A549 (cell line): ENCODE results near the gene RHBDF2.

Source experiments
- CEBPB ChIP-seq, 2 experiments: fragments of >200 bp in 1 of 2; sonication (Bioruptor Twin) in 1 of 2; formaldehyde crosslinking in 1 of 2; IDR thresholded peaks; 2 replicates each; pipeline ENCODE4 v1.6.1; 2012 to 2016
- EP300 ChIP-seq, 2 experiments: fragments of >200 bp; sonication (Bioruptor Twin); formaldehyde crosslinking; IDR thresholded peaks; 2 replicates in 1 of 2; 3 replicates in 1 of 2; pipeline ENCODE4 v1.6.1; 2016 to 2017
- MAFK ChIP-seq: fragments of 450-650 bp; IDR thresholded peaks from 2 replicates; pipeline ENCODE4 v1.6.1; 2014; ENCODE audit not compliant: partially characterized antibody
- NR3C1 ChIP-seq: fragments of >200 bp; sonication (Bioruptor Twin); formaldehyde crosslinking; IDR thresholded peaks from 3 replicates; pipeline ENCODE4 v1.6.1; 2017
- PHF8 ChIP-seq: fragments of 200-600 bp; sonication (generic); IDR thresholded peaks from 2 replicates; pipeline ENCODE4 v1.6.1; 2016; ENCODE audit warnings: low read depth, mild to moderate bottlenecking, antibody characterized with exemption, moderate library complexity, borderline replicate concordance
- POLR2A ChIP-seq: IDR thresholded peaks from 2 replicates; pipeline ENCODE4 v1.6.1; 2012; ENCODE audit warnings: mild to moderate bottlenecking, low read length
- RFX5 ChIP-seq: fragments of 450-650 bp; IDR thresholded peaks from 2 replicates; pipeline ENCODE4 v1.7.1; 2014; ENCODE audit warnings: antibody characterized with exemption, mild to moderate bottlenecking, moderate library complexity
- SMC3 ChIP-seq: fragments of >200 bp; sonication (Bioruptor Twin); formaldehyde crosslinking; IDR thresholded peaks from 3 replicates; pipeline ENCODE4 v1.6.1; 2018; ENCODE audit warnings: inconsistent platforms
- TF ChIP-seq, protein P1 (sequence below): fragments of 450-650 bp; IDR thresholded peaks from 2 replicates; pipeline ENCODE4 v1.6.1; 2014; ENCODE audit warnings: antibody characterized with exemption
- TF ChIP-seq, protein P2 (sequence below): fragments of >200 bp; sonication (Bioruptor Twin); formaldehyde crosslinking; IDR thresholded peaks from 3 replicates; pipeline ENCODE4 v1.5.1; 2016
- TF ChIP-seq, protein P3 (sequence below): IDR thresholded peaks from 2 replicates; pipeline ENCODE4 v1.6.1; 2012
- TF ChIP-seq, protein P4 (sequence below): IDR thresholded peaks from 2 replicates; pipeline ENCODE4 v1.6.1; 2012

DNA sequence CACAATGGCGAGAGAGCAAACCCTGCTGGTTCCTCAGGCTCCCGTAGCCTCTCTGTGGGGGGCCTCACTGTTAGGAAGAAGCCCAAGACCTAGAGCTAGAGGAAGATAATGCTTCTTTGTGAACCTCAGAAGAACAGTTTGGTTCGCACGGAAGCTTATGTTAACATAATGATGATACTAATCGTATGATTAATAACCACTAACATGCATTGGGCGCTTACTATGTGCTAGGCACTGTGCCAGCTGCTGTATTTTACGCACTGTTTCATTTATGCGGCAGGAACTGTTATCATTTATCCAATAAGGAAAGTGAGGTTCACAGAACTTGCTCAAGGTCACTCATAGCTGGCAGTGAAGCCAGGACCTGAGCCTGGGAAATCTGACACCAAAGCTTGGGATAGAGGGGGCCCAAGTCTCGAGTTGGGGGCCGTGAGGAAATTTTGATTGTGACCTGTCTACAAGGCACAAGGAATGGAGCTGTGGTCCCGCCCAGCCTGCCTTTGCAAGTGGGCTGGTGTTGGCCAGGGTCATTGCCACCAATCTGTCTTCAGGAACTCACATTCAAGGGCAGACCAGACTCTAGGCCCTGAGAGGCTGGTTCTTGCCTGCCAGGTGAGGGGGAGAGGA is 45.4 kb upstream of the RHBDF2 start:
- TF ChIP-seq, protein P1, sequence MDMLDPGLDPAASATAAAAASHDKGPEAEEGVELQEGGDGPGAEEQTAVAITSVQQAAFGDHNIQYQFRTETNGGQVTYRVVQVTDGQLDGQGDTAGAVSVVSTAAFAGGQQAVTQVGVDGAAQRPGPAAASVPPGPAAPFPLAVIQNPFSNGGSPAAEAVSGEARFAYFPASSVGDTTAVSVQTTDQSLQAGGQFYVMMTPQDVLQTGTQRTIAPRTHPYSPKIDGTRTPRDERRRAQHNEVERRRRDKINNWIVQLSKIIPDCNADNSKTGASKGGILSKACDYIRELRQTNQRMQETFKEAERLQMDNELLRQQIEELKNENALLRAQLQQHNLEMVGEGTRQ: no peak
- TF ChIP-seq, protein P2, sequence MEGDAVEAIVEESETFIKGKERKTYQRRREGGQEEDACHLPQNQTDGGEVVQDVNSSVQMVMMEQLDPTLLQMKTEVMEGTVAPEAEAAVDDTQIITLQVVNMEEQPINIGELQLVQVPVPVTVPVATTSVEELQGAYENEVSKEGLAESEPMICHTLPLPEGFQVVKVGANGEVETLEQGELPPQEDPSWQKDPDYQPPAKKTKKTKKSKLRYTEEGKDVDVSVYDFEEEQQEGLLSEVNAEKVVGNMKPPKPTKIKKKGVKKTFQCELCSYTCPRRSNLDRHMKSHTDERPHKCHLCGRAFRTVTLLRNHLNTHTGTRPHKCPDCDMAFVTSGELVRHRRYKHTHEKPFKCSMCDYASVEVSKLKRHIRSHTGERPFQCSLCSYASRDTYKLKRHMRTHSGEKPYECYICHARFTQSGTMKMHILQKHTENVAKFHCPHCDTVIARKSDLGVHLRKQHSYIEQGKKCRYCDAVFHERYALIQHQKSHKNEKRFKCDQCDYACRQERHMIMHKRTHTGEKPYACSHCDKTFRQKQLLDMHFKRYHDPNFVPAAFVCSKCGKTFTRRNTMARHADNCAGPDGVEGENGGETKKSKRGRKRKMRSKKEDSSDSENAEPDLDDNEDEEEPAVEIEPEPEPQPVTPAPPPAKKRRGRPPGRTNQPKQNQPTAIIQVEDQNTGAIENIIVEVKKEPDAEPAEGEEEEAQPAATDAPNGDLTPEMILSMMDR: no peak
- TF ChIP-seq CEBPB (IDR thresholded peaks at IDR 0.05) (no peak), PHF8 (no peak), MAFK (no peak), POLR2A (no peak), SMC3 (no peak), EP300 (IDR thresholded peaks at IDR 0.05) (no peak), RFX5 (no peak), NR3C1 (no peak)
- TF ChIP-seq, protein P3, sequence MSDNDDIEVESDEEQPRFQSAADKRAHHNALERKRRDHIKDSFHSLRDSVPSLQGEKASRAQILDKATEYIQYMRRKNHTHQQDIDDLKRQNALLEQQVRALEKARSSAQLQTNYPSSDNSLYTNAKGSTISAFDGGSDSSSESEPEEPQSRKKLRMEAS: no peak
- TF ChIP-seq, protein P4, sequence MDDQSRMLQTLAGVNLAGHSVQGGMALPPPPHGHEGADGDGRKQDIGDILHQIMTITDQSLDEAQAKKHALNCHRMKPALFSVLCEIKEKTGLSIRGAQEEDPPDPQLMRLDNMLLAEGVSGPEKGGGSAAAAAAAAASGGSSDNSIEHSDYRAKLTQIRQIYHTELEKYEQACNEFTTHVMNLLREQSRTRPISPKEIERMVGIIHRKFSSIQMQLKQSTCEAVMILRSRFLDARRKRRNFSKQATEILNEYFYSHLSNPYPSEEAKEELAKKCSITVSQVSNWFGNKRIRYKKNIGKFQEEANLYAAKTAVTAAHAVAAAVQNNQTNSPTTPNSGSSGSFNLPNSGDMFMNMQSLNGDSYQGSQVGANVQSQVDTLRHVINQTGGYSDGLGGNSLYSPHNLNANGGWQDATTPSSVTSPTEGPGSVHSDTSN: no peak
